ENCODE data around the gene RBM6. TPM values are rescaled to one million over a fixed set of nuclear protein-coding genes. Genes with fewer than 3 reads are reported as not detected.

Gene RBM6
- polyA plus RNA-seq, 1 of the 3 experiments (the other 2 are of a cell fraction), result 67.4 TPM

GRCh38 chr3:49937090-49937489 is 2.9 kb upstream of the RBM6 start:
- ChIA-PET POLR2A (interaction anchor here (0.6 kb wide), 1 partner anchor 56 kb away, joined by 4 read pairs; no protein-coding TSS in a partner anchor), CTCF (interaction anchor here (1.1 kb wide), 1 partner anchor 64 kb away, joined by 4 read pairs; no protein-coding TSS in a partner anchor)
- Histone ChIP-seq H3K79me2 (ENCODE audit: insufficient read depth) (peaks cover 18% of the 10 kb centered on the region), H3K9me3 (no peaks in the 10 kb centered on the region), H3K9ac (no peak overlapping the region), H3K36me3 (replicated peaks in 1 of 2; ENCODE audit: control insufficient read depth in 1 of 2, insufficient read depth in 2 of 2, low read length in 1 of 2) (no peaks in the 10 kb centered on the region), H3K4me1 (ENCODE audit: control insufficient read depth in 1 of 2, insufficient read depth in 2 of 2, low read depth in 1 of 2, low read length in 1 of 2) (no peaks in the 10 kb centered on the region; a peak in 1 of 4 replicates), H3F3A (replicated peaks; ENCODE audit: insufficient read depth) (peaks cover 11% of the 10 kb centered on the region), H3K27ac (ENCODE audit: low read depth in 2 of 2, low read length in 1 of 2) (no peak overlapping the region), H4K20me1 (ENCODE audit: insufficient read depth) (peaks cover 16% of the 10 kb centered on the region), H3K27me3 (ENCODE audit: insufficient read depth) (no peaks in the 10 kb centered on the region), H3K4me3 (ENCODE audit: low read depth in 2 of 2, low read length in 1 of 2) (no peak overlapping the region), H2AFZ (ENCODE audit: low read depth) (no peak overlapping the region), H3K4me2 (no peak overlapping the region), H3K9me2 (no peaks in the 10 kb centered on the region)
- DNase-seq, result no peak
- WGBS (ENCODE audit: low lambda C conversion rate), result 44% methylated on average over 3 of the region's 3 CpGs
- no peak for TF ChIP-seq PBX3 (IDR thresholded peaks at IDR 0.05)

- H3K4me2 ChIP-seq, result peak overlapping the region; percentile 85
- H3K79me2 ChIP-seq (ENCODE audit: insufficient read depth), result peaks cover 54% of the 10 kb centered on the region
- no peak for DNase-seq
- peaks cover 19% of the 10 kb centered on the region for H3F3A ChIP-seq (replicated peaks; ENCODE audit: insufficient read depth)
- H4K20me1 ChIP-seq (ENCODE audit: insufficient read depth), result peaks cover 51% of the 10 kb centered on the region
- peak overlapping the region; percentile 71 to 100 for H3K4me3 ChIP-seq (ENCODE audit: low read depth in 2 of 2, low read length in 1 of 2)
- TF ChIP-seq ELF1 (IDR thresholded peaks at IDR 0.05) (no peak), NRF1 (IDR thresholded peaks at IDR 0.05; ENCODE audit: low read depth, low read length) (no peak), MAX (IDR thresholded peaks at IDR 0.05; ENCODE audit: low read depth) (no peak), GATA2 (CRISPR knock-in tag; IDR thresholded peaks at IDR 0.05) (no peak), CTCF (IDR thresholded peaks at IDR 0.05) (no peak), USF1 (IDR thresholded peaks at IDR 0.05; ENCODE audit: borderline replicate concordance, low read depth) (no peak)
- peak overlapping the region; percentile 94 to 96 for H3K27ac ChIP-seq (ENCODE audit: low read depth in 2 of 2, low read length in 1 of 2)
- POLR2A ChIA-PET, result interaction anchor here (0.7 to 2.4 kb wide), 15 partner anchors 8 to 471 kb away, joined by 3 to 32 read pairs (median 6); partner anchors contain the start of genes DAG1, INKA1, IP6K1 and MON1A
- no peaks in the 10 kb centered on the region for H3K27me3 ChIP-seq (ENCODE audit: insufficient read depth)
- WGBS (ENCODE audit: low lambda C conversion rate), result 7% methylated on average over 23 of the region's 23 CpGs
- CTCF ChIA-PET, result interaction anchor here (0.9 to 3.0 kb wide), 7 partner anchors 10 to 139 kb away, joined by 3 to 12 read pairs (median 5); partner anchors contain the start of genes INKA1 and MON1A
- peak overlapping the region; percentile 94 for H3K9ac ChIP-seq
- H3K9me3 ChIP-seq, result no peaks in the 10 kb centered on the region
- H3K9me2 ChIP-seq, result no peaks in the 10 kb centered on the region
- peak overlapping the region; percentile 74; the same call in 1 of the 2 replicates for H2AFZ ChIP-seq (ENCODE audit: low read depth)
- H3K36me3 ChIP-seq (replicated peaks in 1 of 2; ENCODE audit: control insufficient read depth in 1 of 2, insufficient read depth in 2 of 2, low read length in 1 of 2), result peaks cover 0 to 13% of the 10 kb centered on the region in 2 experiments
- H3K4me1 ChIP-seq (ENCODE audit: control insufficient read depth in 1 of 2, insufficient read depth in 2 of 2, low read depth in 1 of 2, low read length in 1 of 2), result no peaks in the 10 kb centered on the region; a peak in 1 of 4 replicates
Observed at GRCh38 chr3:49940667-49941249, 808 bp downstream of the RBM6 start.
